ENCODE data around the gene ZG16.

- TF ChIP-seq TAF1 (IDR thresholded peaks at IDR 0.05; ENCODE audit: low read depth, low read length): no peak
- TF ChIP-seq POLR2AphosphoS5 (IDR thresholded peaks at IDR 0.05; ENCODE audit: low read depth, low read length): no peak
Observed at GRCh38 chr16:29756654-29757053, 21.4 kb upstream of the ZG16 start.

Measured in GM12891 (cell line).